Measurements from ENCODE around the gene CPLANE2.

Gene CPLANE2

DNA sequence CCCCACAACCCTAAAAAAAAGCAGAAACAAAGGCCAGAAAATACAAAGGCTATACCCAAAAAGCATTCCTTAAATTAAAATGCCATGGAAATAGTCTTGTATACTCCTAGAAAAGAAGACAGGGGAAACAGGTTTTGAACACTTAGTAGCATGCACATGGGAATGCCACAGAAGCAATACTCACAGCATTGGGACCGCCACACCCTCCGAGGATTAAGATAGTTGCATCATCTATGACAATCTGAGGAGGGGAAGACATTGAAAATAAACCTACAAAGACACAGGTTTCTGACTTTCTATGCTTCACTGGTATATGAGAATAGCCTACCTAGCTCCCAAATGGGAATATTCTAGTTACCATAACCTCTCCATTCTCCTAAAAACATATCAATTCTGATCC is 15.9 kb upstream of the CPLANE2 start:
- no peaks in the 10 kb centered on the region for H3K9me3 ChIP-seq (ENCODE audit: control insufficient read depth, low read length)
- no peak overlapping the region for H3K4me3 ChIP-seq (ENCODE audit: insufficient read depth in 1 of 2, low read depth in 1 of 2, low read length in 2 of 2)
- H3K27me3 ChIP-seq (ENCODE audit: control insufficient read depth in 1 of 2, insufficient read depth in 1 of 2, low read length in 2 of 2), result no peaks in the 10 kb centered on the region
- H3K4me2 ChIP-seq (ENCODE audit: low read length, poor library complexity, severe bottlenecking), result no peak overlapping the region
- H3K14ac ChIP-seq (ENCODE audit: low read length in 2 of 2), result no peak overlapping the region
- no peak overlapping the region for H4K8ac ChIP-seq (ENCODE audit: low read length)
- no peak overlapping the region for H3K9ac ChIP-seq (ENCODE audit: low read length)
- H3K4me1 ChIP-seq (ENCODE audit: control insufficient read depth, insufficient read depth, low read depth, low read length), result peaks cover 15% of the 10 kb centered on the region
- no peak for DNase-seq
- no peak overlapping the region for H4K91ac ChIP-seq (ENCODE audit: low read length)
- H2BK15ac ChIP-seq (ENCODE audit: low read depth, poor library complexity, severe bottlenecking), result no peak overlapping the region
- no peak overlapping the region for H3K27ac ChIP-seq (ENCODE audit: low read length, poor library complexity, severe bottlenecking)
- H2BK5ac ChIP-seq (ENCODE audit: low read depth, low read length, poor library complexity, severe bottlenecking), result no peak overlapping the region
- no peak overlapping the region for H2BK120ac ChIP-seq (ENCODE audit: low read depth, low read length)
- H2BK12ac ChIP-seq (ENCODE audit: low read length in 2 of 2), result no peak overlapping the region
- no peak overlapping the region for H2AK5ac ChIP-seq (ENCODE audit: low read length, severe bottlenecking)
- H2AFZ ChIP-seq (ENCODE audit: low read depth, low read length), result no peak overlapping the region
- H3K36me3 ChIP-seq (ENCODE audit: control insufficient read depth in 1 of 2, insufficient read depth in 2 of 2, low read depth in 1 of 2, low read length in 2 of 2), result peaks cover 23 to 63% of the 10 kb centered on the region in 2 experiments
- H3K4ac ChIP-seq (ENCODE audit: low read depth in 1 of 2, low read length in 2 of 2), result no peak overlapping the region
- H3K79me1 ChIP-seq (replicated peaks; ENCODE audit: low read length, poor library complexity, severe bottlenecking), result peaks cover 15% of the 10 kb centered on the region
- H3K23ac ChIP-seq (ENCODE audit: low read length in 2 of 2), result no peak overlapping the region
- WGBS, result 100% methylated on average over 1 of the region's 2 CpGs
- H3K18ac ChIP-seq (ENCODE audit: low read depth in 1 of 2, low read length in 2 of 2), result no peak overlapping the region

DNA sequence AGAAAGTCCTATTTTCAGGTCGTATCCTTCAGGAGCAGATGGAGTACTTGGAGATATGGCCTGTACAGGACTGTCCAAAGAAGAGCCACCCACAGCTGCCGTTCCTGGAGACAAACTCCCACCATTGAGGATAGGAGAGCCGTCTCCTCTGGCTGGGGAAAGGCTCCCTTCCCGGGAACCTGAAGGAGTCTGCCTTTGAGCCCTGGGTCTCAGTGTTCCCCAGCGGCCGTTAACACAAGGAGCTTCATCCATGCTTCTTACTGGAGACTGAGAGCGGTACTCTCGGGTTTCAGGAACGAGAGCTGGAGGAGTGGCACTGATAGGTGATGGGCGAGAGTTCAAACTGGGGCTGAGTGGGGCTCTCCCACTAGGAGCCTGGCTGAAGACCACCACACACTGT is 14.4 kb upstream of the CPLANE2 start:
- peaks cover 15% of the 10 kb centered on the region for H3K4me1 ChIP-seq (ENCODE audit: control insufficient read depth, insufficient read depth, low read depth, low read length)
- no peak overlapping the region for H4K91ac ChIP-seq (ENCODE audit: low read length)
- no peak for DNase-seq
- no peak overlapping the region for H3K4ac ChIP-seq (ENCODE audit: low read depth in 1 of 2, low read length in 2 of 2)
- peaks cover 28 to 67% of the 10 kb centered on the region in 2 experiments for H3K36me3 ChIP-seq (ENCODE audit: control insufficient read depth in 1 of 2, insufficient read depth in 2 of 2, low read depth in 1 of 2, low read length in 2 of 2)
- H2BK12ac ChIP-seq (ENCODE audit: low read length in 2 of 2), result no peak overlapping the region
- no peak overlapping the region for H3K4me2 ChIP-seq (ENCODE audit: low read length, poor library complexity, severe bottlenecking)
- no peak overlapping the region for H3K27ac ChIP-seq (ENCODE audit: low read length, poor library complexity, severe bottlenecking)
- no peak overlapping the region for H3K4me3 ChIP-seq (ENCODE audit: insufficient read depth in 1 of 2, low read depth in 1 of 2, low read length in 2 of 2)
- no peak overlapping the region for H3K18ac ChIP-seq (ENCODE audit: low read depth in 1 of 2, low read length in 2 of 2)
- H2BK120ac ChIP-seq (ENCODE audit: low read depth, low read length), result no peak overlapping the region
- no peaks in the 10 kb centered on the region for H3K27me3 ChIP-seq (ENCODE audit: control insufficient read depth in 1 of 2, insufficient read depth in 1 of 2, low read length in 2 of 2)
- no peaks in the 10 kb centered on the region for H3K9me3 ChIP-seq (ENCODE audit: control insufficient read depth, low read length)
- no peak overlapping the region for H2BK15ac ChIP-seq (ENCODE audit: low read depth, poor library complexity, severe bottlenecking)
- H2AFZ ChIP-seq (ENCODE audit: low read depth, low read length), result no peak overlapping the region
- H3K14ac ChIP-seq (ENCODE audit: low read length in 2 of 2), result no peak overlapping the region
- H3K23ac ChIP-seq (ENCODE audit: low read length in 2 of 2), result no peak overlapping the region
- H4K8ac ChIP-seq (ENCODE audit: low read length), result no peak overlapping the region
- no peak overlapping the region for H2BK5ac ChIP-seq (ENCODE audit: low read depth, low read length, poor library complexity, severe bottlenecking)
- no peak overlapping the region for H3K9ac ChIP-seq (ENCODE audit: low read length)
- WGBS, result 92% methylated on average over 10 of the region's 10 CpGs
- H3K79me1 ChIP-seq (replicated peaks; ENCODE audit: low read length, poor library complexity, severe bottlenecking), result peaks cover 17% of the 10 kb centered on the region
- H2AK5ac ChIP-seq (ENCODE audit: low read length, severe bottlenecking), result no peak overlapping the region

GRCh38 chr1:16250524-16251251 is 13.7 kb upstream of the CPLANE2 start:
- DNase-seq, result no peak
- Histone ChIP-seq H4K91ac (ENCODE audit: low read length) (no peak overlapping the region), H3K4ac (ENCODE audit: low read depth in 1 of 2, low read length in 2 of 2) (no peak overlapping the region), H3K9me3 (ENCODE audit: control insufficient read depth, low read length) (no peaks in the 10 kb centered on the region), H3K4me1 (ENCODE audit: control insufficient read depth, insufficient read depth, low read depth, low read length) (peaks cover 15% of the 10 kb centered on the region), H3K9ac (ENCODE audit: low read length) (no peak overlapping the region), H2BK5ac (ENCODE audit: low read depth, low read length, poor library complexity, severe bottlenecking) (no peak overlapping the region), H2BK120ac (ENCODE audit: low read depth, low read length) (no peak overlapping the region), H3K27me3 (ENCODE audit: control insufficient read depth in 1 of 2, insufficient read depth in 1 of 2, low read length in 2 of 2) (no peaks in the 10 kb centered on the region), H3K14ac (ENCODE audit: low read length in 2 of 2) (no peak overlapping the region), H3K79me1 (replicated peaks; ENCODE audit: low read length, poor library complexity, severe bottlenecking) (peaks cover 20% of the 10 kb centered on the region), H3K23ac (ENCODE audit: low read length in 2 of 2) (no peak overlapping the region), H3K27ac (ENCODE audit: low read length, poor library complexity, severe bottlenecking) (no peak overlapping the region), H3K36me3 (ENCODE audit: control insufficient read depth in 1 of 2, insufficient read depth in 2 of 2, low read depth in 1 of 2, low read length in 2 of 2) (peaks cover 30 to 62% of the 10 kb centered on the region in 2 experiments), H2BK12ac (ENCODE audit: low read length in 2 of 2) (no peak overlapping the region), H4K8ac (ENCODE audit: low read length) (no peak overlapping the region), H2AFZ (ENCODE audit: low read depth, low read length) (no peak overlapping the region), H2BK15ac (ENCODE audit: low read depth, poor library complexity, severe bottlenecking) (no peak overlapping the region), H3K4me2 (ENCODE audit: low read length, poor library complexity, severe bottlenecking) (no peak overlapping the region), H3K4me3 (ENCODE audit: insufficient read depth in 1 of 2, low read depth in 1 of 2, low read length in 2 of 2) (no peak overlapping the region), H3K18ac (ENCODE audit: low read depth in 1 of 2, low read length in 2 of 2) (no peak overlapping the region), H2AK5ac (ENCODE audit: low read length, severe bottlenecking) (no peak overlapping the region)
- 91% methylated on average over 14 of the region's 15 CpGs for WGBS

GRCh38 chr1:16249596-16250241 is 12.7 kb upstream of the CPLANE2 start:
- Histone ChIP-seq H3K18ac (ENCODE audit: low read depth in 1 of 2, low read length in 2 of 2) (no peak overlapping the region), H3K9me3 (ENCODE audit: control insufficient read depth, low read length) (no peaks in the 10 kb centered on the region), H3K4me3 (ENCODE audit: insufficient read depth in 1 of 2, low read depth in 1 of 2, low read length in 2 of 2) (peak overlapping the region in 1 of 2 experiments; percentile 10), H3K36me3 (ENCODE audit: control insufficient read depth in 1 of 2, insufficient read depth in 2 of 2, low read depth in 1 of 2, low read length in 2 of 2) (peaks cover 35 to 54% of the 10 kb centered on the region in 2 experiments), H3K79me1 (replicated peaks; ENCODE audit: low read length, poor library complexity, severe bottlenecking) (peaks cover 20% of the 10 kb centered on the region), H3K4ac (ENCODE audit: low read depth in 1 of 2, low read length in 2 of 2) (no peak overlapping the region), H2AFZ (ENCODE audit: low read depth, low read length) (no peak overlapping the region), H3K4me2 (ENCODE audit: low read length, poor library complexity, severe bottlenecking) (no peak overlapping the region), H4K91ac (ENCODE audit: low read length) (no peak overlapping the region), H2BK12ac (ENCODE audit: low read length in 2 of 2) (no peak overlapping the region), H2BK120ac (ENCODE audit: low read depth, low read length) (no peak overlapping the region), H3K27ac (ENCODE audit: low read length, poor library complexity, severe bottlenecking) (no peak overlapping the region), H2BK5ac (ENCODE audit: low read depth, low read length, poor library complexity, severe bottlenecking) (no peak overlapping the region), H3K23ac (ENCODE audit: low read length in 2 of 2) (no peak overlapping the region), H3K14ac (ENCODE audit: low read length in 2 of 2) (no peak overlapping the region), H3K27me3 (ENCODE audit: control insufficient read depth in 1 of 2, insufficient read depth in 1 of 2, low read length in 2 of 2) (no peaks in the 10 kb centered on the region), H3K9ac (ENCODE audit: low read length) (no peak overlapping the region), H3K4me1 (ENCODE audit: control insufficient read depth, insufficient read depth, low read depth, low read length) (peaks cover 19% of the 10 kb centered on the region), H4K8ac (ENCODE audit: low read length) (no peak overlapping the region), H2BK15ac (ENCODE audit: low read depth, poor library complexity, severe bottlenecking) (no peak overlapping the region), H2AK5ac (ENCODE audit: low read length, severe bottlenecking) (peak overlapping the region; percentile 24)
- peak; percentile 61 for DNase-seq
- 100% methylated on average over 2 of the region's 3 CpGs for WGBS

Data from mesenchymal stem cell (in vitro differentiated cells and primary cell).